GM18867 (cell line): ENCODE measurements around the gene KIFBP.
"Not testable (repeated sequence)": the region's sequence is repeated elsewhere in the genome, so short reads cannot be mapped to it uniquely, and the experiment has no call there.

ENCODE experiments used
- ATAC-seq: cut with Tn5 transposase; IDR thresholded peaks from one replicate; pipeline ENCODE4 v1.9.1; 2021; ENCODE audit warnings: mild to moderate bottlenecking, moderate library complexity; ENCODE audit not compliant: unreplicated experiment

Gene KIFBP

DNA sequence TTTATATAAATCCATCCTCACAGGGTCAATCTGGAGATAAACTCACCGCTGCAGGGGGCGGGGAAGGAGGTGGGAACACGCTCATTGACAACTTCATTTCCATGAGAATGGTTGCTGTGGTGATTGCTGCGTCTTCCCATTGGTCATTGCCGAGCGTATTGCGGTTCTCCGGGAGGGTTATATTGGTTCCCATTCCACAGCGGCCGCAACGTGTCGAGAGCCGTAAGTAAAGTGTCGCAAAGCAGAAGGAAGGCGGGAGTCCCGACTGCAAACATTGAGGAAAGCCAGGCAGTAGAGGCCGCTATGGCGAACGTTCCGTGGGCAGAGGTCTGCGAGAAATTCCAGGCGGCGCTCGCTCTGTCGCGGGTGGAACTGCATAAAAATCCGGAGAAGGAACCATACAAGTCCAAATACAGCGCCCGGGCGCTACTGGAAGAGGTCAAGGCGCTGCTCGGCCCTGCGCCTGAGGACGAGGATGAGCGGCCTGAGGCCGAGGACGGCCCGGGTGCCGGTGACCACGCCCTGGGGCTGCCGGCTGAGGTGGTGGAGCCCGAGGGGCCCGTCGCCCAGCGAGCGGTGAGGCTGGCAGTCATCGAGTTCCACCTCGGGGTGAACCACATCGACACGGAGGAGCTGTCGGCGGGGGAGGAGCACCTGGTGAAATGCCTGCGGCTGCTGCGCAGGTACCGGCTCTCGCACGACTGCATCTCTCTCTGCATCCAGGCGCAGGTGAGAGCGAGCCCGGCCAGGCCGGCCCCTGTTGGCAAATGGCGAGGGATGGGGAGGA, at the start of gene KIFBP:
KIFBP (plus strand) TSS at position 274 of the 787 bp plus-strand sequence; CDS start at position 304, 30 bp downstream.
- ATAC-seq: peak; percentile 71

- no peak for ATAC-seq
These were observed 49.7 kb upstream of the KIFBP start for GRCh38 chr10:68938884-68939283.

DNA sequence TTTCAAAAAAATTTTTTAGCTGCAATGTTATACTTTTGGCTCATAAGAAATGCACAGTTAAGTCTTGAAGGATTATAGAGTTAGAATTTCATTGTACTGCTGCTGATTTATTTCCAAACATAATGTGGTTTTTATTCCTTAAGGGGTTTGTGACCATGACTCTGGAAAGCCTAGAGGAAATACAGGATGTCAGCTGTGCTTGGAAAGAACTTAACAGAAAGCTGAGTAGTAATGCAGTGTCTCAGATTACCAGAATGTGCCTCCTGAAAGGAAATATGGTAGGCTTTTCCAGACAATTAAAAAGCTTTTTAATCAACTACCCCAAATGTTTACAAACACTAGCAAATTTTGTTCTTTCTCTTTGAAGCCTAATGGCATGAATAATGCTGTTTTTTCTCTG, 47.7 kb upstream of the KIFBP start:
- ATAC-seq: not testable (repeated sequence)

GRCh38 chr10:68950598-68950997, 38.0 kb upstream of the KIFBP start:
- no peak for ATAC-seq

DNA sequence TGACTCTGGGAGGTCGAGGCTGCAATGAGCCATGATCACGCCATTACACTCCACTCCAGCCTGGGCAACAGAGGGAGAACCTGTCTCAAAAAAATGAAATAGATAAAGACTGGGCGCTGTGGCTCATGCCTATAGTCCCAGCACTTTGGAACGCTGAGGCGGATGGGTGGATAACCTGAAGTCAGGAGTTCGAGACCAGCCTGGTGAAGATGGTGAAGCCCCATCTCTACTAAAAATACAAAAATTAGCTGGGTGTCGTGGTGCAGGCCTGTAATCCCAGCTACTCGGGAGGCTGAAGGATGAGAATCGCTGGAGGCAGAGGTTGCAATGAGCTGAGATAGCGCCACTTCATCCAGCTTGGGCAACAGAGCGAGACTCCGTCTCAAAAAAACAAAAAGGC, 33.7 kb upstream of the KIFBP start:
- no peak for ATAC-seq

DNA sequence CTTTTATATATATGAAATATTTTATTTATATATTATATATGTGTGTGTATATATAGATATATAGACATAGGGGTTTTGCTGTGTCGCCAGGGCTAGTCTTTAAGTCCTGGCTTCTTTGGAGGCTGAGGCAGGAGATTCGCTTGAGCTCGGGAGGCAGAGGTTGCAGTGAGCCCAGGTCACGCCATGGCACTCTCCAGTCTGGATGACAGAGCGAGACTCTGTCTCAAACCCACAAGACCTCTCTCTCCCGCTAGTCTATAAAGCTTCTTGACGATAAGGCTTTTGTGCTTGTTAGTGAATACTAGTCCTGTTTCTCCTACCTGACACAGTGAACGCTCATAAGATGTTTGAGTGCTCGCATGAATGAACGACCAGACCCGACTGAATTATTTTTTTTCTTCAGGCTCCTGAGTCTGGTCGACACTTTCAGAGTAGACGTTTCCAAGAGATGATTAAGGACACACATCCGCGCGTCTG, 33.2 kb upstream of the KIFBP start:
- peak; percentile 50 for ATAC-seq

DNA sequence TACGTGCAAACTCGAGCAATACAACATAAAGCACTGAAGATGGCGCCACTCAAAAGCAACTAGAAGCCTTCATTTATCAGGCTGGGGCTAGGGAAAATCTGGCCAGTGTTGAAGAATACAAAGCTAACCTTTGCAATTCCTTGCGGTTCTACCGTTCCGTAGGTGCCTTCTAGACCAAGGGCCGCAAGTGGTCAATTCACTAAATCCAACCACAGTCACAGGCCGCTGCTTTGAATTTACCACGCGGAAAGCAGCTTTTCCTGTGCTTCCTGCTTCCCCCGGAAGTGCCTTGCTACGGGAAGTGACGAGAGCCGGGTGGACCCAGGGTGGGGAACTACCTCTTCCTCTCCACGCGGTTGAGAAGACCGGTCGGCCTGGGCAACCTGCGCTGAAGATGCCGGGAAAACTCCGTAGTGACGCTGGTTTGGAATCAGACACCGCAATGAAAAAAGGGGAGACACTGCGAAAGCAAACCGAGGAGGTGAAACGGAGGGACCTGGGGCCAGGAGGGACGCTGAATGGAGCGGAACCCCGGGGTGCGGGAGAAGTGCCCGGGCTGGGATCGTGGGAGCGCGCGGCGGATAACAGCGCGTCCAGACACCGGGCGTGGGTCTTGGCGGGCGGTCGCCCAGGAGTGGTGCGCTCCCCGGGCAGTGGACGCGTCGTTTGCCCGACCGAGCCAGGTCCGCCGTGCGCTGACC, 32.6 kb upstream of the KIFBP start, which contains the start of gene DDX21:
DDX21 (plus strand) TSS at position 339 of the 701 bp plus-strand sequence; CDS start at position 395, 56 bp downstream.
- ATAC-seq: peak; percentile 84

DNA sequence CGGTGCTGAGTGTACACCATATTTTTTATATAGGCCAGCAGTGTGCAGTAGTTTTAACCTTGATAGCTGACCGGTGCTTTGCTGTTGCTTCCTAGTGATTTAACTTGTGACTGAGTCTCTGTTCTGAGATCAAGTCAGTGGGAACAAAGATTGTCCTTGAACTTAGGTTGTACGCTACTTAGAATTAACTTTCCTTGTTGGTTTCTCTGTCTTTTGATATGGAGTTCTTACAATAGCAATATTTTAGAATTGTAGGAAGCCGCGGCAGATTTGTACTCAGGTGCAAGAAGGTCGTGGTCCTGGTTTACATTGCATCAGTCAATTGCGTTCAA, 31.4 kb upstream of the KIFBP start:
- no peak for ATAC-seq

DNA sequence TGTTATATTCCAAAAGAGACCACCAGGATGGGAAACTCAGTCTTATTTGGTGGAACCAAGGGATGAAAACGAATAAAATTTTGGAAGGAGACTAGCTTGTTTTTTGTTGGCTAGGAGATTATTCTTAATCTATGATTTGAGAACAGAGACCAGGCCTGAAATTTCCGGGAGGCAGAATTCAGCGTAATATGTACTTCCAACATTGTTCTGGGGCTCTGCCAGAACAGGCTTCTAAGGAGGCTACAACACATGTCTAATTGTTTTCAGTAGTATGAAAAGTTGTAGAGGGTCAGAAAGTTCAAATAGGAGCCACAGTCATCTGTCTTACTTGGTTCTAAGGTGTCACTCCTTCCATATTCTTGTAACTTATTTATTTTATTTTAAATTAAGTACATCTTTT, 30.9 kb upstream of the KIFBP start:
- ATAC-seq: no peak

DNA sequence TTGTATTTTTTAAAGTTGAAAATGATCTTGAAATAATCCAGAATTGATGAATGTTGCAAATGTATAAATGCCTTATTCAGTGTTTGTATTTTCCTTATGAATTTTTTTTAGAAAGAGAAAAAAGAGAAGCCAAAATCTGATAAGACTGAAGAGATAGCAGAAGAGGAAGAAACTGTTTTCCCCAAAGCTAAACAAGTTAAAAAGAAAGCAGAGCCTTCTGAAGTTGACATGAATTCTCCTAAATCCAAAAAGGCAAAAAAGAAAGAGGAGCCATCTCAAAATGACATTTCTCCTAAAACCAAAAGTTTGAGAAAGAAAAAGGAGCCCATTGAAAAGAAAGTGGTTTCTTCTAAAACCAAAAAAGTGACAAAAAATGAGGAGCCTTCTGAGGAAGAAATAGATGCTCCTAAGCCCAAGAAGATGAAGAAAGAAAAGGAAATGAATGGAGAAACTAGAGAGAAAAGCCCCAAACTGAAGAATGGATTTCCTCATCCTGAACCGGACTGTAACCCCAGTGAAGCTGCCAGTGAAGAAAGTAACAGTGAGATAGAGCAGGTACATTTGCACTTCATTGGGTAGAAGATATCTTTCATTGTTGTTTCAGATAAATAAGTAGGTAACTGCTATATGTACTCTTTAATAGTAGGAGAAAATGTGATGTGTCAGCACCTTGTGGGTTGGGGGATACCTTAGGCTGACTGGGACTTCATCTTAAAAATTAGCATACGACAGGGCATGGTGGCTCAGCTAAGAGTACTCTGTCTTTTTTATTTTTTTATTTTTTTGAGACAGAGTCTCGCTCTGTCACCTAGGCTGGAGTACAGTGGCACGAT, 28.7 kb upstream of the KIFBP start:
- ATAC-seq: no peak

GRCh38 chr10:68963151-68963550, 25.5 kb upstream of the KIFBP start:
- ATAC-seq: no peak

DNA sequence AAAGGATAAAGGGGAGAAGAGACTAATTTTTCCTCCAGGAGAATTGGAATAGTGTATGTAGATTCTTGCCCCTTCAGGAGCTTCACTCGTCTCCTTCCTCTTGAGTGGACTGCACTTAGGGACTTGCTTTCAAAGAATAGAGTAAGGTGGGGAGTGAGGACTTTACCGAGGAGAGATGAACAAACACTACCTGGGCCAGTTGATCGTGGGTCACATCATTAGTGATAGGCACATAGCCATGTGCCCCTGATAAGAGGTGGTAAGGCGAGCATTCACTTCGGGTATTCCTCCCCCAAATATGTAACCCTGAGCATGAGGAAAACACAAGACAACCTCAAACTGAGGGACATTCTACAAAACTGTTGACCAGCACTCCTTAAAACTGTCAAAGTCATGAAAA, 14.6 kb upstream of the KIFBP start:
- ATAC-seq: no peak

DNA sequence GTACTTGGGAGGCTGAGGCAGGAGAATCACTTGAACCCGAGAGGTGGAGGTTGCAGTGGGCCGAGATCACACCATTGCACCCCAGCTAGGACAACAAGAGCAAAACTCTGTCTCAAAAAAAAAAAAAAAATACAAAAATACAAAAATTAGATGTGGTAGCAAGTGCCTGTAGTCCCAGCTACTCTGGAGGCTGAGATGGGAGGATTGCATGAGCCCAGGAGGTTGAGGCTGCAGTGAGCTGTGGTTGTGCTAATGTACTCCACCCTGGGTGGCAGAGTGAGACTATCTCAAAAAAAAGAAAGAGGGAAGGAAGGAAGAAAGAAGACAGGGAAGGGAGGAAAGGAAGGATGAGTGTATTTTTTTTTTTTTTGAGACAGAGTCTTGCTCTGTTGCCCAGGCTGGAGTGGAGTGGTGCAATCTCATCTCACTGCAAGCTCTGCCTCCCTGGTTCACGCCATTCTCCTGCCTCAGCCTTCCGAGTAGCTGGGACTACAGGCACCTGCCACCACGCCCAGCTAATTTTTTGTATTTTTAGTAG, 12.6 kb upstream of the KIFBP start:
- not testable (repeated sequence) for ATAC-seq

GRCh38 chr10:68979738-68980137, 8.9 kb upstream of the KIFBP start:
- not testable (repeated sequence) for ATAC-seq

GRCh38 chr10:68981074-68981473, 7.5 kb upstream of the KIFBP start:
- ATAC-seq: no peak

GRCh38 chr10:68982389-68982788, 6.2 kb upstream of the KIFBP start:
- no peak for ATAC-seq

- ATAC-seq: no peak
These were observed 992 bp upstream of the KIFBP start for GRCh38 chr10:68987611-68988010.

DNA sequence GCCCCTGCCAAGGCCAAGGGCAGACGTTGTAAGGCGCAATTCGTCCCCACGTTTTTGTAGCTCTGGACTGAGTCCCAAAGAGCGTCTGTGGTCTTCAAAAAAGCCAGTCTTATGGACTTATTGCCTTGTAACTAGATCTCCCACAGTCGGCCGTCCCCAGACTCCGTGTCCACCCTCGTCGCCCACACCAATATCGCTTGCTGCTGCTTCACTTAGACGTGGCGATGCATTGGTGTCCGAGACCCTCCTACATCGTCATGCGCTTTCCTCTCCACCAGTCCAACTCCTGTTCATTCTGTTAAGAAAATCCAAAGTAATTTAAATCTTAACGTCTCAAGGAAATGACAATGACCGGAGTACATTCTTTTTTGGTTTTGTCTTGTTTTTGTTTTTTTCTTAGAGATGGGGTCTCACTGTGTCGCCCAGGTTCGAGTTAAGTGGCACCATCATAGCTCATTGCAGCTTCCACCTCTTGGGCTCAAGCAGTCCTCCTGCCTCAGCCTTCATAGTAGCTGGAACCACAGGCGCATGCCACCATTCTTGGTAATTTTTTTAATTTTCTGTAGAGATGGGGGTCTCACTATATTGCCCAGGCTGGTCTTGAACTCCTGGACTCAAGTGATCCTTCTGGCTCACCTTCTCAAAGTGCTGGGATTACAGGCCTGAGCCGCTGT, 851 bp downstream of the KIFBP start:
- ATAC-seq: peak; percentile 5

DNA sequence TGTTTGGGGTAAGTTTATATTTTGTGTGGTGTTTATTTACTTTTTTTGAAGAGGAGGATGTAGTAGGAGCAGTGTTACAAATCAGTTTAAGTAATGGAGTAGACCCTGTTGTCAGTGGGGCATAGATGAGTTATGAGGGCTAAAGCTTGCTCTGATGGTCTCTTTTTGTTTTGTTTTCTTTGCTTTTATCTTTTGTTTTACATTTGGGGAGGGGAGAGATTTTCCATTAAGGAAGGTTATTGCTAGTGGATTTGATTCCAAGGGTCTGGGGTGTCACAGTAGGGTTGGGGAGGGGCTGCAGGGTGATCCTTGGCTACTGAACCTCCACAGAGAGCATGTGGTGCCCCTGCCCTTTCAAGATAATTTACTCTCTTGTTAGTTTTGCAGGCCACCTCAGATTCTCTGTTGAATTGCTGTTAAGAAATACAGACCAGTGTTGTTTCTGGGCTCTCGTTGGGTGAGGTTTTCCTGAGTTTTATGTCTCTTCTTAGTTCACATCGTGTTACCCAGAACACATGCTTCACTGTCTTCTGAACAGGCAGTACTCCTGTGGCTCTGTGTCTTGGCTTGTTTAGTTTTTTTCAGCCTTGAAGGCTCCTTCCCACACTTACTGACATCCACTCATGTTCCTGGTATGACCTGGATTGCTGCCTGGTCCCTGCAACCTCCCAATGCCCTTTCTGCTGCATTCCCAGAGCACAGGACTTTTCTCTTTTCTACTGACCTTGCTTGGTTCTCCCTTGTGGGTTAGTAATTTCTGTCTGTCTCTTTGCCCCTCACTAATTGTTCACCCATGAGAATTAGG, 4.2 kb downstream of the KIFBP start:
- no peak for ATAC-seq

DNA sequence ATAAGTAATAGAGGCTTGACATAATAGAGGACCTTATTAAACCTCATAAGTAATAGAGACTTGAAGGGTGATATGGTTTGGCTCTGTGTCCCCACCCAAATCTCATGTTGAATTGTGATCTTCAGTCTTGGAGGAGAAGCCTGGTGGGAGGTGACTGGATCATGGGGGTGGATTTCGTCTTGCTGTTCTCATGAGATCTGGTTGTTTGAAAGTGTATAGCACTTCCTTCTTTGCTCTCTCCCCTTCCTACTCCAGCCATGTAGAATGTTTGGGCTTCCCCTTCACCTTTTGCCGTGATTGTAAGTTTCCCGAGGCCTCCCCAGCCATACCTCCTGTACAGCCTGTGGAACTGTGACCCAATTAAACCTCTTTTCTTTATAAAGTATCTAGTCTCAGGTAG, 8.6 kb downstream of the KIFBP start:
- peak; percentile 22 for ATAC-seq
